Measurements from ENCODE around the gene PHLPP2. TPM values are rescaled to one million over a fixed set of nuclear protein-coding genes. Genes with fewer than 3 reads are reported as not detected.

The PHLPP2 gene, protein sequence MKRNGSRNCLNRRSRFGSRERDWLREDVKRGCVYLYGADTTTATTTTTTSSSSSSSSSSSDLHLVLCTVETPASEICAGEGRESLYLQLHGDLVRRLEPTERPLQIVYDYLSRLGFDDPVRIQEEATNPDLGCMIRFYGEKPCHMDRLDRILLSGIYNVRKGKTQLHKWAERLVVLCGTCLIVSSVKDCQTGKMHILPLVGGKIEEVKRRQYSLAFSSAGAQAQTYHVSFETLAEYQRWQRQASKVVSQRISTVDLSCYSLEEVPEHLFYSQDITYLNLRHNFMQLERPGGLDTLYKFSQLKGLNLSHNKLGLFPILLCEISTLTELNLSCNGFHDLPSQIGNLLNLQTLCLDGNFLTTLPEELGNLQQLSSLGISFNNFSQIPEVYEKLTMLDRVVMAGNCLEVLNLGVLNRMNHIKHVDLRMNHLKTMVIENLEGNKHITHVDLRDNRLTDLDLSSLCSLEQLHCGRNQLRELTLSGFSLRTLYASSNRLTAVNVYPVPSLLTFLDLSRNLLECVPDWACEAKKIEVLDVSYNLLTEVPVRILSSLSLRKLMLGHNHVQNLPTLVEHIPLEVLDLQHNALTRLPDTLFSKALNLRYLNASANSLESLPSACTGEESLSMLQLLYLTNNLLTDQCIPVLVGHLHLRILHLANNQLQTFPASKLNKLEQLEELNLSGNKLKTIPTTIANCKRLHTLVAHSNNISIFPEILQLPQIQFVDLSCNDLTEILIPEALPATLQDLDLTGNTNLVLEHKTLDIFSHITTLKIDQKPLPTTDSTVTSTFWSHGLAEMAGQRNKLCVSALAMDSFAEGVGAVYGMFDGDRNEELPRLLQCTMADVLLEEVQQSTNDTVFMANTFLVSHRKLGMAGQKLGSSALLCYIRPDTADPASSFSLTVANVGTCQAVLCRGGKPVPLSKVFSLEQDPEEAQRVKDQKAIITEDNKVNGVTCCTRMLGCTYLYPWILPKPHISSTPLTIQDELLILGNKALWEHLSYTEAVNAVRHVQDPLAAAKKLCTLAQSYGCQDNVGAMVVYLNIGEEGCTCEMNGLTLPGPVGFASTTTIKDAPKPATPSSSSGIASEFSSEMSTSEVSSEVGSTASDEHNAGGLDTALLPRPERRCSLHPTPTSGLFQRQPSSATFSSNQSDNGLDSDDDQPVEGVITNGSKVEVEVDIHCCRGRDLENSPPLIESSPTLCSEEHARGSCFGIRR (N-terminal part only)
- polyA plus RNA-seq (2012; ENCODE audit: low read depth, missing spikeins): 2.6 TPM

DNA sequence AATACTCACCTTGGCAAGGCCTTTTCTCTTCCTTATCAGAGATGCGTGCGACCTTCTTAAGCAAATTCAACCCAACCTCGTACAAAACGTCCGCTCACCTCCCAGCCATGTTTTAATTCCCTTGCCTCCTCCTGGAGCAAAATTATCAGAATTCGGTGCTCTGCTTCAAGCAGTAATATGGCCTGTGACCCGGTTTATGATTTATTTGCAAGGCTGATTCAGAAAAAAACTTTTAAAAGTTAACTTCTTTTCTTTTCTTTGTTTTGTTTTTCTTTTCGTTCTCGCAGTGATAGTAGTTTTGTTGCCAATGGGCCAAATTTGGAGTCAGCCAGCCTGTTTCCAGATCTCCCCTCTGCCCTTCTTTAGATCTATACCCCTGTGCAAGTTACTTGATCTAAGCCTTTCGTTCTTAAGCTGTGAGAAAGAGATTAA, at the start of gene PHLPP2:
Gene PHLPP2, minus strand, starts transcription at position 382 of the 432 bp plus-strand sequence. CDS start 9,906 bp downstream, outside the sequence.
- TF ChIP-seq SPI1 (IDR thresholded peaks at IDR 0.05; ENCODE audit: low read depth, low read length): no peak
- no peak for TF ChIP-seq POLR2AphosphoS5 (IDR thresholded peaks at IDR 0.05; ENCODE audit: low read depth, low read length)
- no peak for TF ChIP-seq POLR2A (IDR thresholded peaks at IDR 0.05; ENCODE audit: low read depth, low read length)
- no peak for TF ChIP-seq POU2F2 (IDR thresholded peaks at IDR 0.05; ENCODE audit: low read depth, low read length)
- TF ChIP-seq TAF1 (IDR thresholded peaks at IDR 0.05; ENCODE audit: low read depth, low read length): no peak
- no peak for TF ChIP-seq PAX5 (IDR thresholded peaks at IDR 0.05; ENCODE audit: insufficient read depth, low read length, severe bottlenecking)
- FAIRE-seq: no peak

DNA sequence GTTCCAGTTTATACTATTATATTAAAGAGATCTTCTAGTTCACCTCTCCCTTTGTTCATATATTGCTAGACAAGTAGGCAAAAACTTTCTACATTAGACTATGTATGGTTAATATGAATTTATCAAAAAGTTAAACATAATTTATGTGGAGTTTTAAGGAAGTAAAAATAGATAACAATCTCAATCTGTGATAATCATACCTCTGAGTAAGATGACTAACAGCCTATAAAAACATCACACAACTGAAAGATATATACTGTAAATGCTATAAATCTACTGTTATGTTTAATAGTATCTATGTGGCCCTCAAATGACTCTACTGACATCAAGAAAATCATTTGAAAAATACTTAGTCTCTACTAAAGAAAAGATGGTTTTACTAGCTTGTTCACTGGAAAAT, 47.1 kb upstream of the PHLPP2 start:
- DNase-seq (ENCODE audit: insufficient read length, low spot score) (no peak), FAIRE-seq (no peak)
- no peak for TF ChIP-seq PAX5 (IDR thresholded peaks at IDR 0.05; ENCODE audit: insufficient read depth, low read length, severe bottlenecking)
- no peak for TF ChIP-seq SPI1 (IDR thresholded peaks at IDR 0.05; ENCODE audit: low read depth, low read length)
- no peak for TF ChIP-seq TAF1 (IDR thresholded peaks at IDR 0.05; ENCODE audit: low read depth, low read length)
- no peak for TF ChIP-seq POLR2AphosphoS5 (IDR thresholded peaks at IDR 0.05; ENCODE audit: low read depth, low read length)
- no peak for TF ChIP-seq POU2F2 (IDR thresholded peaks at IDR 0.05; ENCODE audit: low read depth, low read length)
- TF ChIP-seq POLR2A (IDR thresholded peaks at IDR 0.05; ENCODE audit: low read depth, low read length): no peak

More for the DNA sequence above, at the start of gene PHLPP2:
- no peak for DNase-seq (ENCODE audit: insufficient read length, low spot score)

GRCh38 chr16:71769222-71769621, 44.7 kb upstream of the PHLPP2 start:
- TF ChIP-seq POLR2A (IDR thresholded peaks at IDR 0.05; ENCODE audit: low read depth, low read length) (no peak), POU2F2 (IDR thresholded peaks at IDR 0.05; ENCODE audit: low read depth, low read length) (no peak)
- no peak for DNase-seq (ENCODE audit: insufficient read length, low spot score)
- no peak for FAIRE-seq

DNA sequence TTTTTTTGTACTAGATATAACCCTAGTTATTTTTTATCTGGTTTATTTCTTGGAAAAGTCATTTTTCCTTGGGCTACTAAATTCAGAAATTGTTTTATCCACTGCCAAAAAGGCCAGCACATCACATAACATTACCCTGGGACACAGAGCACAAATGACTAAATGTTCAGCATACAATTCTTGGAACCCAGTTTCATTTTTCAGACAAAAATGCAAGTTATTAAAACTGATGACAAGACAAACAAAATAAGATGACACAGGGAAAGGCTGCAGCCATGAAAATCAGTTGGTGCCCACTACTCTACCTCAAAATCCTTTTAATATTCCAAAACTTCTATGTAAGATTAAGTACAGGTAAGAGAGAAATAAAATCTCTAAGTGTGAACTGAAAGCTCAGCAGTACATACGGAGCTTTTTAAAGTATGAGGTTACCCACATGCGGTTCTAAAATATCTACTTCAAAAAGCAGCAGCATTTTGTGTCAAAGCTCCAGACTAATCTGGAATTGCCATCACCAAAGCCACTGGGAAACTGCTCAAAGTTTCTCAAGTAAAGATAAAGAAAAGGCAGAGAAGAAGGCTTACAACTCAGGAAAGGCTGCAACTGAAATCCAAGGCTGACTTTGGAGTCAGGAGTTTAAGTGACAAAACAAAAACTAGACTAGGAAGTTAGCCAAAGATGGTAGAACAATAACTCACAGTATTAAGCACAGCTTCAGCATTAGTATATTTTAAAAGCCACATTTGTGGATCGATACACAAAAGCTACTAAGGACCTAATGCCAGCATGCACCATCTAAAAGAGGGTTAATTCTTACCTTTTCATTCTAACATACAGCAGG, 42.8 kb upstream of the PHLPP2 start:
- no peak for TF ChIP-seq PAX5 (IDR thresholded peaks at IDR 0.05; ENCODE audit: insufficient read depth, low read length, severe bottlenecking)
- no peak for TF ChIP-seq POLR2A (IDR thresholded peaks at IDR 0.05; ENCODE audit: low read depth, low read length)
- TF ChIP-seq POU2F2 (IDR thresholded peaks at IDR 0.05; ENCODE audit: low read depth, low read length): no peak
- TF ChIP-seq POLR2AphosphoS5 (IDR thresholded peaks at IDR 0.05; ENCODE audit: low read depth, low read length): no peak
- no peak for TF ChIP-seq TAF1 (IDR thresholded peaks at IDR 0.05; ENCODE audit: low read depth, low read length)
- TF ChIP-seq SPI1 (IDR thresholded peaks at IDR 0.05; ENCODE audit: low read depth, low read length): no peak
- no peak for FAIRE-seq
- DNase-seq (ENCODE audit: insufficient read length, low spot score): no peak

DNA sequence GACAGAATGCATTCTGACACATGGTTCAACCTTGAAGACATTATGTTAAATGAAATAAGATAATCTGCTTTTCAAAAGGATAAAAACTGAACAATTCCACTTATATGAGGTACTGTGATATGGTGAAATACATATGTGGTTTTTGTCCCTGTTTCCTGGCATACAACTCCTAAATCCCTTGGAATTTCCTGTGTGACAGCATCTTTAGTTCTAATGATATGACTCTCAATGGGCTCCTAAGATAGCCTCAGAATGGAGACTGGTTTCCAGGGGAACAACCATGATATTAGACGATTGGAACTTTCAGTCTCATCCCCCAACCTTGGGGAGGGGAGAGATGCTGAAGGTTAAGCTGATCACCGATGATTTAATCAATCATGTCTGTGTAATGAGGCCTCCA, 37.7 kb upstream of the PHLPP2 start:
- DNase-seq (ENCODE audit: insufficient read length, low spot score) (no peak), FAIRE-seq (no peak)
- TF ChIP-seq PAX5 (IDR thresholded peaks at IDR 0.05; ENCODE audit: insufficient read depth, low read length, severe bottlenecking) (no peak), POU2F2 (IDR thresholded peaks at IDR 0.05; ENCODE audit: low read depth, low read length) (no peak), TAF1 (IDR thresholded peaks at IDR 0.05; ENCODE audit: low read depth, low read length) (no peak), SPI1 (IDR thresholded peaks at IDR 0.05; ENCODE audit: low read depth, low read length) (no peak), POLR2AphosphoS5 (IDR thresholded peaks at IDR 0.05; ENCODE audit: low read depth, low read length) (no peak), POLR2A (IDR thresholded peaks at IDR 0.05; ENCODE audit: low read depth, low read length) (no peak)

GRCh38 chr16:71761097-71761496, 36.6 kb upstream of the PHLPP2 start:
- FAIRE-seq (no peak), DNase-seq (ENCODE audit: insufficient read length, low spot score) (no peak)
- TF ChIP-seq POLR2AphosphoS5 (IDR thresholded peaks at IDR 0.05; ENCODE audit: low read depth, low read length) (no peak), POU2F2 (IDR thresholded peaks at IDR 0.05; ENCODE audit: low read depth, low read length) (no peak), PAX5 (IDR thresholded peaks at IDR 0.05; ENCODE audit: insufficient read depth, low read length, severe bottlenecking) (no peak), SPI1 (IDR thresholded peaks at IDR 0.05; ENCODE audit: low read depth, low read length) (no peak), POLR2A (IDR thresholded peaks at IDR 0.05; ENCODE audit: low read depth, low read length) (no peak), TAF1 (IDR thresholded peaks at IDR 0.05; ENCODE audit: low read depth, low read length) (no peak)

- TF ChIP-seq PAX5 (IDR thresholded peaks at IDR 0.05; ENCODE audit: insufficient read depth, low read length, severe bottlenecking): no peak
- no peak for FAIRE-seq
Observed at GRCh38 chr16:71758293-71758760, 33.8 kb upstream of the PHLPP2 start.

DNA sequence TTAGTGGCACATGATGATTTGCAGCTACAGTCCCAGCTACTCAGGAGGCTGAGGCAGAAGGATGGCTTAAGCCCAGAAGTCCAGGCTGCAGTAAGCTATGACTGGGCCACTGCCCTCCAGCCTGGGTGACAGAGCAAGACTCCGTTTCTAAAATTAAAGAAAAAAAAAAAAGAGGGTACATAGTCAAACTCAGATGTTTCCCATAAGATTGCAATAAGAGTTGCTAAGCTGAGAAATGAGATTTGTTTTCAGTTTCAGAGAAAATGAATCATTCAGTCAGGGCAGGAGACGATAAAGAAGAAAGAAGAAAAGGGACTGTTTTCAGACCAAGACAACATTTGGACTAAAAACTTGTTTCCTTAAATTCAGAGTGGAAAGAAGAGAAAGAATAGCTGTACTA, 30.2 kb upstream of the PHLPP2 start:
- no peak for FAIRE-seq
- TF ChIP-seq TAF1 (IDR thresholded peaks at IDR 0.05; ENCODE audit: low read depth, low read length) (no peak), PAX5 (IDR thresholded peaks at IDR 0.05; ENCODE audit: insufficient read depth, low read length, severe bottlenecking) (no peak), POU2F2 (IDR thresholded peaks at IDR 0.05; ENCODE audit: low read depth, low read length) (no peak), SPI1 (IDR thresholded peaks at IDR 0.05; ENCODE audit: low read depth, low read length) (no peak), POLR2A (IDR thresholded peaks at IDR 0.05; ENCODE audit: low read depth, low read length) (no peak)
- no peak for DNase-seq (ENCODE audit: insufficient read length, low spot score)

More at GRCh38 chr16:71758293-71758760, 33.8 kb upstream of the PHLPP2 start:
- DNase-seq (ENCODE audit: insufficient read length, low spot score): no peak

Measured in GM12891 (cell line).